ENCODE measurements around the gene MARCO.

MARCO gene

GRCh38 chr2:118936306-118936705 lies 5.7 kb upstream of the MARCO start:
- TF ChIP-seq CTCF (IDR thresholded peaks at IDR 0.05) = no peak

DNA sequence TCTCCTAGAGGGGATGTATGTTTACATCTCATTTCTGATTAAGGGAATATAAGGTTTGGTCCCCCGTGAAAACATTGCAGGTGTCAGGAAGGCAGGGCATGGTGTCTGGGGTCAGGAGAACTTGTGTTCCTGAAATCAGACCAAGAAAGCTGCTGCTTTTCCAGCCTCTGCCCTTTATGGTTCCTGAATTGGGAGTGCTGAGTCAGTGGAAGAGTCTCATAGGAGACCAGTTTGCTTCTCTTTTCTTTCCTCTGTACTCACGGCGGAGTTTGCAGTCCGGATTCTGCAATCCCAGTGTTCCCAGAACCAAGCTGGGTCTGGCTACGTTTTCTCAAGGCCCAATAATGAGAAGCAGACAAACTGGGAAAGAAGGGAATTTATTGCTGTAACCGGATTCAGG lies 5.1 kb upstream of the MARCO start:
- TF ChIP-seq CTCF (IDR thresholded peaks at IDR 0.05) = no peak

GRCh38 chr2:118937817-118938216 lies 4.2 kb upstream of the MARCO start:
- TF ChIP-seq CTCF (IDR thresholded peaks at IDR 0.05) = no peak

DNA sequence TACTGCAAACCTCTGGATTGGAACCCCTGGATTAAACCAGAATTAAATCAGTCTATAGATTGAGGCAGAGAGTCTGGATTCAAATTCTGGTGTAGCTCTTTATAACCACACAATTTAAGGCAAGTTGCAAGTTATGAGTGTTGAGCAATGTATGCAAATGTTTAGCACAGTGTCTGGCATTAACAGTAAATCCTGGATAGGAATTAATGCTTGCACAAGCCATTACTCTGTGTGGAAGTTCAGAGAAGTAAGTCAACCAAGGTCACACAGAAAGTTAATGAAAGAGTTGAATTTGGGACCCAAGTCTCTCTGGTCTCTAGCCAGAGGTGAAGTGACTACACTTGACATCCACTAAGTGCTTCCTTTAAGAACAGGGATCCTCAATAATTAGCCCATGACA lies 2.0 kb upstream of the MARCO start:
- no peak for TF ChIP-seq CTCF (IDR thresholded peaks at IDR 0.05)

- no peak for TF ChIP-seq CTCF (IDR thresholded peaks at IDR 0.05)
Observed at GRCh38 chr2:118940486-118941120, 1.4 kb upstream of the MARCO start.

DNA sequence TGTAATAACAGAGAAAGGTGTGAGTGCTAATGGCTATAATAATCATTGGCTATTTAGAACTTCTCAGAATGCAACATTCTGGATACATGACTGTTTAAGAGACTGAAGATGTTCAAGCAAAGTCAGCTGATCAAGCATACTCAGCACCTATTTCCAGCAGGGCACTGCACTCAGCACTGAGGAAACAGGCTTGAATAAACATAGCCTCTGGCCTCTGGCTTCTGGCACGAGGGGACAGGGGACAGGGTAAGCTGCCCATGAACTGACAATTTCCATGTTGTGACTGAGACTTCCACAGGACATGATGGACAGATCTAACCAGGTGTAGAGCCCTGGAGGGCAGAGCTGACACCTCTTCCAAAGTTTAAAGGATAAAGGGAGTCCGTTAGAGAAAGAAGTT lies 1.3 kb downstream of the MARCO start:
- TF ChIP-seq CTCF (IDR thresholded peaks at IDR 0.05) = no peak

- TF ChIP-seq CTCF (IDR thresholded peaks at IDR 0.05) = no peak
Observed at GRCh38 chr2:118945881-118946280, 3.9 kb downstream of the MARCO start.

Measured in LNCAP (cell line).